ENCODE data around the gene TSBP1. TPM values are rescaled to one million over a fixed set of nuclear protein-coding genes. Genes with fewer than 3 reads are reported as not detected.

TSBP1 gene
- total and polyA plus RNA-seq, 2 of the 13 experiments (the other 11 are each of a cell fraction or from before 2014, with no cell fraction given): not detected

DNA sequence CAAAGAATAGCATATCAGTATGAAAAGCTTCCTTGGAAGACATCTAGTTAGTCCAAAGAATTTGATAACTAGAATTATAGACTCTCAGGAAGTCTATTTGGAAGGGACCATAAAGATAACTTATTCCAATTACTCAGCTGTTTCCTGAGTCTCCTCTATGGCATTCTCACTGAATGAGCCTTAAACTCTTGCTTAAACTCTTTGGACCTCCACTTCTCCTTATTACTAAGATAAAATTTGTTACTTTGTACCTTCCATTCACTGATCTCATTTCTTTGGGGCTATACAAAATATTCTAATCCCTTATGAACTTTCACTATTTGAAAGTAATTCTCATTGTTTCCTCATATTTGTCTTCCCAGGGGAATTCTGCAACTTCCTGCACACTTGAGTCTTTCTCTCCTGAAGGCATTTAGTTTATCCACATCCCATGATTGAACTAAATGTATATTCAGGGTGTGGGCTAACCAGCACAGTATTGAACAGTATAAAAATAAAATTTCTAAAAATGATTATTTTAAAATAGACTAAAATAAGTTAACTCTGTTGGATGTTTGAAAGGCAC is 80.7 kb downstream of the TSBP1 start:
- Histone ChIP-seq H3K79me2 (ENCODE audit: insufficient read depth, low read length) (no peaks in the 10 kb centered on the region), H3K4me3 (replicated peaks in 1 of 3; ENCODE audit: insufficient read depth in 1 of 3, low read depth in 2 of 3, low read length in 3 of 3) (no peak overlapping the region), H3K27ac (ENCODE audit: extremely low read length, insufficient read depth, low read length) (no peak overlapping the region), H3K4me1 (ENCODE audit: insufficient read depth, low read length) (no peaks in the 10 kb centered on the region), H4K20me1 (ENCODE audit: insufficient read depth, low read length) (no peaks in the 10 kb centered on the region), H3K4me2 (ENCODE audit: low read depth, low read length) (no peak overlapping the region), H3K9ac (ENCODE audit: insufficient read depth, low read depth, low read length) (no peak overlapping the region), H3K36me3 (replicated peaks in 1 of 2; ENCODE audit: control insufficient read depth in 1 of 2, insufficient read depth in 2 of 2, low read length in 2 of 2) (no peaks in the 10 kb centered on the region), H3K9me3 (ENCODE audit: low read length) (no peaks in the 10 kb centered on the region), H3K27me3 (ENCODE audit: control insufficient read depth in 1 of 2, insufficient read depth in 2 of 2, low read length in 2 of 2) (no peaks in the 10 kb centered on the region), H2AFZ (ENCODE audit: low read length) (no peak overlapping the region)
- ChIA-PET POLR2A (no interaction called here), CTCF (ENCODE audit: low intra/inter-chr PET ratio, low total read pairs) (no interaction called here)
- intact Hi-C loops (cut with micrococcal nuclease; ENCODE audit: unreplicated experiment) (no loop called here), in situ Hi-C loops (cut with HindIII; ENCODE audit: extremely low pct_ligation_motif_present, low pct_unique_long_range_greater_than_20kb) (no loop called here)
- no peak for ATAC-seq
- no TSS peak for BruUV-seq (replicated peaks)
- TF ChIP-seq ZSCAN25 (CRISPR knock-in tag; IDR thresholded peaks at IDR 0.05) (no peak), ZNF292 (CRISPR knock-in tag; IDR thresholded peaks at IDR 0.05; ENCODE audit: borderline replicate concordance, low read depth) (no peak), TGIF2 (CRISPR knock-in tag; IDR thresholded peaks at IDR 0.05) (no peak), STAG1 (CRISPR knock-in tag; IDR thresholded peaks at IDR 0.05) (no peak), ZNF572 (CRISPR knock-in tag; IDR thresholded peaks at IDR 0.05) (no peak), HIVEP1 (CRISPR knock-in tag; IDR thresholded peaks at IDR 0.05) (no peak), SYNCRIP (IDR thresholded peaks at IDR 0.05; ENCODE audit: insufficient read depth, low read depth, low read length) (no peak)
- TF ChIP-seq, protein P1, sequence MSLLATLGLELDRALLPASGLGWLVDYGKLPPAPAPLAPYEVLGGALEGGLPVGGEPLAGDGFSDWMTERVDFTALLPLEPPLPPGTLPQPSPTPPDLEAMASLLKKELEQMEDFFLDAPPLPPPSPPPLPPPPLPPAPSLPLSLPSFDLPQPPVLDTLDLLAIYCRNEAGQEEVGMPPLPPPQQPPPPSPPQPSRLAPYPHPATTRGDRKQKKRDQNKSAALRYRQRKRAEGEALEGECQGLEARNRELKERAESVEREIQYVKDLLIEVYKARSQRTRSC (CRISPR knock-in tag; IDR thresholded peaks at IDR 0.05; ENCODE audit: low read depth): no peak
- no peak for FAIRE-seq
- no peak for DNase-seq (ENCODE audit: low spot score)

- in situ Hi-C loops (cut with HindIII; ENCODE audit: extremely low pct_ligation_motif_present, low pct_unique_long_range_greater_than_20kb) (no loop called here), intact Hi-C loops (cut with micrococcal nuclease; ENCODE audit: unreplicated experiment) (no loop called here)
- Histone ChIP-seq H3K9me3 (ENCODE audit: low read length) (no peaks in the 10 kb centered on the region), H3K36me3 (replicated peaks in 1 of 2; ENCODE audit: control insufficient read depth in 1 of 2, insufficient read depth in 2 of 2, low read length in 2 of 2) (no peaks in the 10 kb centered on the region), H3K79me2 (ENCODE audit: insufficient read depth, low read length) (no peaks in the 10 kb centered on the region), H3K27me3 (ENCODE audit: control insufficient read depth in 1 of 2, insufficient read depth in 2 of 2, low read length in 2 of 2) (no peaks in the 10 kb centered on the region), H3K4me1 (ENCODE audit: insufficient read depth, low read length) (no peaks in the 10 kb centered on the region), H3K4me3 (replicated peaks in 1 of 3; ENCODE audit: insufficient read depth in 1 of 3, low read depth in 2 of 3, low read length in 3 of 3) (no peak overlapping the region), H3K27ac (ENCODE audit: extremely low read length, insufficient read depth, low read length) (no peak overlapping the region), H3K9ac (ENCODE audit: insufficient read depth, low read depth, low read length) (no peak overlapping the region), H4K20me1 (ENCODE audit: insufficient read depth, low read length) (no peaks in the 10 kb centered on the region), H2AFZ (ENCODE audit: low read length) (no peak overlapping the region), H3K4me2 (ENCODE audit: low read depth, low read length) (no peak overlapping the region)
- DNase-seq (ENCODE audit: low spot score): no peak
- ChIA-PET POLR2A (no interaction called here), CTCF (ENCODE audit: low intra/inter-chr PET ratio, low total read pairs) (no interaction called here)
- no peak for ATAC-seq
- WGBS (ENCODE audit: low lambda C conversion rate): 1% methylated on average over 2 of the region's 2 CpGs
- no TSS peak for BruUV-seq (replicated peaks)
- FAIRE-seq: no peak
- TF ChIP-seq GFI1 (CRISPR knock-in tag; IDR thresholded peaks at IDR 0.05; ENCODE audit: borderline replicate concordance) (no peak), ZNF770 (CRISPR knock-in tag; IDR thresholded peaks at IDR 0.05) (no peak), ZNF746 (CRISPR knock-in tag; IDR thresholded peaks at IDR 0.05) (no peak), ZFP1 (CRISPR knock-in tag; IDR thresholded peaks at IDR 0.05) (no peak), MLX (CRISPR knock-in tag; IDR thresholded peaks at IDR 0.05) (no peak), ZNF337 (CRISPR knock-in tag; IDR thresholded peaks at IDR 0.05; ENCODE audit: borderline replicate concordance, low read depth) (no peak), THAP7 (CRISPR knock-in tag; IDR thresholded peaks at IDR 0.05) (no peak), ZMYM3 (CRISPR knock-in tag; IDR thresholded peaks at IDR 0.05) (no peak)
These were observed 83.3 kb downstream of the TSBP1 start for GRCh38 chr6:32288426-32288825.

All from HepG2 (cell line).